GM10266 (cell line): ENCODE results near the gene CA10.

Source experiments
- DNase-seq: peaks from one replicate; pipeline ENCODE4 v3.0.0; 2012; ENCODE audit errors: extremely low spot score
- CTCF ChIP-seq: IDR thresholded peaks from 2 replicates; pipeline ENCODE4 v1.5.1; 2012; ENCODE audit warnings: mild to moderate bottlenecking, low read depth; ENCODE audit not compliant: control insufficient read depth, insufficient read depth; ENCODE audit errors: missing control alignments

The CA10 gene

GRCh38 chr17:52154466-52154865 lies 4.0 kb downstream of the CA10 start:
- no peak for TF ChIP-seq CTCF
- no peak for DNase-seq

- TF ChIP-seq CTCF, result no peak
These were observed 7.6 kb downstream of the CA10 start for GRCh38 chr17:52150935-52151334.

GRCh38 chr17:52149626-52150025 lies 8.9 kb downstream of the CA10 start:
- no peak for TF ChIP-seq CTCF
- no peak for DNase-seq

More at GRCh38 chr17:52150935-52151334, 7.6 kb downstream of the CA10 start:
- no peak for DNase-seq

GRCh38 chr17:52148969-52149351 lies 9.6 kb downstream of the CA10 start:
- TF ChIP-seq CTCF, result no peak
- no peak for DNase-seq

GRCh38 chr17:52148288-52148968 lies 10.1 kb downstream of the CA10 start:
- DNase-seq, result no peak
- TF ChIP-seq CTCF, result no peak

- no peak for DNase-seq
- TF ChIP-seq CTCF, result no peak
These were observed 10.6 kb downstream of the CA10 start for GRCh38 chr17:52147872-52148271.

- no peak for DNase-seq
- no peak for TF ChIP-seq CTCF
These were observed 11.1 kb downstream of the CA10 start for GRCh38 chr17:52147431-52147830.
